ENCODE results near the gene GDAP2. TPM values are rescaled to one million over a fixed set of nuclear protein-coding genes. Genes with fewer than 3 reads are reported as not detected.

The GDAP2 gene
- total RNA-seq, 1 experiment from 2014 or later = 24.4 TPM

GRCh38 chr1:117879284-117879683 is 50.1 kb downstream of the GDAP2 start:
- H3K79me1 ChIP-seq (ENCODE audit: insufficient read depth, low read depth, low read length, poor library complexity, severe bottlenecking) = no peaks in the 10 kb centered on the region
- no peak overlapping the region for H3K27ac ChIP-seq (ENCODE audit: insufficient read length, low read depth, low read length)
- no peak overlapping the region for H3K14ac ChIP-seq (ENCODE audit: insufficient read depth, low read length)
- no peaks in the 10 kb centered on the region for H3K27me3 ChIP-seq (ENCODE audit: insufficient read depth, low read length)
- DNase-seq = no peak
- H3K4ac ChIP-seq (ENCODE audit: low read depth, low read length) = no peak overlapping the region
- no peak overlapping the region for H2AK5ac ChIP-seq (ENCODE audit: insufficient read length, low read length)
- no peak overlapping the region for H3K23ac ChIP-seq (ENCODE audit: insufficient read length, low read depth, low read length)
- H4K91ac ChIP-seq (ENCODE audit: insufficient read length, low read depth, low read length) = no peak overlapping the region
- H3T11ph ChIP-seq (ENCODE audit: low read length) = no peak overlapping the region
- TF ChIP-seq CTCF (conservative IDR thresholded peaks at IDR 0.05) = no peak
- Mint-ChIP-seq H3K4me1 (no peaks in the 10 kb centered on the region), H3K9me3 (peaks cover 0 to 2% of the 10 kb centered on the region in 2 experiments; a peak in 1 of 5 replicates), H3K27me3 (ENCODE audit: low read depth) (no peaks in the 10 kb centered on the region), H3K4me3 (no peak overlapping the region), H3K36me3 (ENCODE audit: insufficient read depth in 1 of 3, low read depth in 3 of 3) (peaks cover 20 to 34% (median 31%) of the 10 kb centered on the region in 3 experiments), H3K27ac (no peak overlapping the region)
- no peak overlapping the region for H4K8ac ChIP-seq (replicated peaks; ENCODE audit: insufficient read length, low read depth, low read length)
- H3K56ac ChIP-seq (ENCODE audit: insufficient read length, low read depth, low read length) = no peak overlapping the region
- H4K5ac ChIP-seq (ENCODE audit: insufficient read length, low read depth, low read length) = no peak overlapping the region
- no peak overlapping the region for H2AFZ ChIP-seq (ENCODE audit: low read length)
- no peak overlapping the region for H3K9ac ChIP-seq (ENCODE audit: extremely low read depth, insufficient read length, low read length)
- H2BK15ac ChIP-seq (ENCODE audit: low read depth, low read length) = no peak overlapping the region
- H2BK120ac ChIP-seq (ENCODE audit: low read depth, low read length, poor library complexity, severe bottlenecking) = no peak overlapping the region
- H2BK5ac ChIP-seq (ENCODE audit: insufficient read length, low read length) = no peak overlapping the region
- H3K9me3 ChIP-seq (ENCODE audit: control insufficient read depth, low read depth, low read length) = no peaks in the 10 kb centered on the region
- no peaks in the 10 kb centered on the region for H4K20me1 ChIP-seq (ENCODE audit: control insufficient read depth, insufficient read depth, insufficient read length)
- no peak overlapping the region for H2BK12ac ChIP-seq (ENCODE audit: insufficient read length, low read depth, low read length)
- no peak overlapping the region for H2BK20ac ChIP-seq (ENCODE audit: low read depth, low read length, poor library complexity, severe bottlenecking)
- no peaks in the 10 kb centered on the region for H3K4me1 ChIP-seq (ENCODE audit: insufficient read depth, low read length)
- no CpG with 5 or more reads among the region's 1 CpG for WGBS (ENCODE audit: extremely low coverage, insufficient read length, low lambda C conversion rate)
- no peak overlapping the region for H3K4me2 ChIP-seq (ENCODE audit: insufficient read depth, insufficient read length, low read length)
- H3K18ac ChIP-seq (ENCODE audit: insufficient read length, low read depth, low read length) = no peak overlapping the region
- no peaks in the 10 kb centered on the region for H3K79me2 ChIP-seq (ENCODE audit: insufficient read depth, low read length)
- no peaks in the 10 kb centered on the region for H3K23me2 ChIP-seq (ENCODE audit: insufficient read length, low read depth, low read length, poor library complexity, severe bottlenecking)

Measured in H9 (cell line).